Epithelial cell of proximal tubule (primary cell): ENCODE data around the gene MMS22L. TPM values are rescaled to one million over a fixed set of nuclear protein-coding genes. Genes with fewer than 3 reads are reported as not detected.

Source experiments
- DNase-seq: peaks from one replicate; pipeline ENCODE4 v3.0.0-alpha.2; 2011; ENCODE audit warnings: low read depth
- H3K4me3 ChIP-seq: 2 replicates; pipeline ENCODE4 v1.5.1; 2011; ENCODE audit warnings: low read depth, mild to moderate bottlenecking, low read length
- CTCF ChIP-seq: conservative IDR thresholded peaks from 2 replicates; pipeline ENCODE4 v1.5.1; 2012; ENCODE audit warnings: low read depth, mild to moderate bottlenecking, low read length
- total RNA-seq: library from RNA; depleted of rRNA; stranded (reverse); fragments of >200 nt; gene quantifications from 2 replicates; pipeline ENCODE4 v1.2.3, GENCODE V29; 2015

MMS22L gene
- 10.7 and 19.2 TPM in 2 replicates for total RNA-seq

GRCh38 chr6:97282726-97283617 lies at the start of gene MMS22L:
MMS22L (minus strand) TSS chr6:97283216; CDS start chr6:97282477, 739 bp downstream.
- TF ChIP-seq CTCF: no peak

GRCh38 chr6:97322811-97323210 lies 39.8 kb upstream of the MMS22L start:
- H3K4me3 ChIP-seq: no peak overlapping the region
- no peak for TF ChIP-seq CTCF
- DNase-seq: no peak

More at GRCh38 chr6:97282726-97283617, at the start of gene MMS22L:
- H3K4me3 ChIP-seq: peak within 1 kb of the TSS; percentile 72
- DNase-seq: peak; percentile 52

DNA sequence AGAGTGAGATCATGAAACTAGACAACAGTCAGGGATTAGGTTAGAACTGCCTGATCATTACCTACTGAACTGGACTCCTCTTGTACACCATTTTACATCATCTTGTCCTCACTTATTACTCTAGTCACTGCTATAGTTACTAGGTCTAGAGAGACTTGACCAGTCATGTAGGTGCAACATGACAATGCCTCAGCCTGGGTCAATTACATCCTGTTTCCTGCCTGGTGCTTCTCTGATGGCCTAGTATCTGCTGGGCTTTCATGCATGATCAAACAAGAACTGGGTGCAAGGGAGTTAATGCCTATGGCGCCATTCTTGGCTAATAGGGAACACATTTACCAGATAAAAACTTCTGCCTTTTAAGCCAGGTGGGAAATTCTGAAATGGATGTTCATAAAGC lies 39.2 kb upstream of the MMS22L start:
- TF ChIP-seq CTCF: no peak
- DNase-seq: no peak
- no peak overlapping the region for H3K4me3 ChIP-seq

GRCh38 chr6:97316978-97317377 lies 34.0 kb upstream of the MMS22L start:
- no peak overlapping the region for H3K4me3 ChIP-seq
- TF ChIP-seq CTCF: no peak
- DNase-seq: peak; percentile 7

DNA sequence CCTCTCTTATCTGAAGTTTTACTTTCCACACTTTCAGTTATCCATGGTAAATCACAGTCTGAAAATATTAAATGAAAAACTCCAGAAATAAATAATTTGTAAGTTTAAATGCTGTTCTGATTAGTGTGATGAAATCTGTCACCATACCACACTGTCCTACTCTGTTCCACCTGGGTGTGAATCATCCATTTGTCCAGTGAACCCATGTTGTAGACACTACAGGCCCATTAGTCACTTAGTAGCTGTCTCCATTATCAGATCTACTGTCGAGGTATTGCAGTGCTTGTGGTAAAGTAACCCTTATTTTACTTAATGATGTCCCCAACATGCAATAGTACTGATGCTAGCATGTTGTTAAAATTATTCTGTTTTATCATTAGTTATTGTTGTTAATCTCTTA lies 29.2 kb upstream of the MMS22L start:
- no peak overlapping the region for H3K4me3 ChIP-seq
- no peak for DNase-seq
- no peak for TF ChIP-seq CTCF

DNA sequence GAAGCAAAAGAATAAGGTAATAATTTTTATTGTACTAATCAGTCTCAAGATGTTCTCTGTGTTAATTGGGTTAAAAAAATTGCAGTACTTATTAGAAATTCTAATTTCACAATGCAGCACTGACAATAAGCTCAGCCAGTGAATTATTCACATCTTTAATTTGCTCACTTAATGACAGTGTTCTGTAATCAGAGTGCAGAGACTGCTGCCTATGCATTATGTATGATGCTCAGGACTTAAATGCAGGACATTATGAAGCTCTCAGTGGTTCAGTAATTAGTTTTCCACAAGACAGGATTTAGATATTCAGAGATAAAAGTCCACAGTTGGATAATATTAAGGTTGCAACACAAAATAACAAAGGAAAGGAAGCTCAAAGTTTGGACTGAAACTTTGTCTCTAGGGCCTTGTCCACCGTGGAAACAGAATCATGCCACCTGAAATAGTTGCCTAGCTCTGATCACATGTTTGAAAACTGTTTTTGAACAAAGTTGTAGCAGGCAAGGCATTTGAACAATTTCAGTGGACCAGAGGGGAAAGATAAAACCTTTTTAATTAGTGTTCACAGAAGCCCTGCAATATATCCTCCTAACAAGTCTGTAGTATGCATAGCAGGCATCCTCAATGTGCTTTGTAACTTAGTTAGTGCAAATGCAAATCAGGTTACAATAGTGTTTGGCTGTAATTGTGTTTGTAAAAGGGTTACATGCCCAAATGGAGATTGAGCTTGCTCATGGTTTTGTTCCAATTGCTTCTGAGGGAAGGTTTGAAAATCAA lies 23.7 kb upstream of the MMS22L start:
- H3K4me3 ChIP-seq: no peak overlapping the region
- no peak for DNase-seq
- TF ChIP-seq CTCF: no peak
